ENCODE results near the gene ECHDC1.
A peak's percentile ranks its signal among the peaks of the same experiment; 100 is the strongest.
"Not testable (repeated sequence)": the region's sequence is repeated elsewhere in the genome, so short reads cannot be mapped to it uniquely, and the experiment has no call there.

The ECHDC1 gene

GRCh38 chr6:127342946-127343808 lies at the start of gene ECHDC1:
Gene ECHDC1 (minus strand): TSS chr6:127343609. CDS start chr6:127331028, 12,581 bp downstream.
- Histone ChIP-seq H3K27me3 (ENCODE audit: control insufficient read depth, insufficient read depth, low read length) (no peaks in the 10 kb centered on the region), H3K4me1 (ENCODE audit: control insufficient read depth, insufficient read depth, low read length) (no peaks in the 10 kb centered on the region), H3K9me3 (ENCODE audit: control insufficient read depth, insufficient read depth, low read length) (no peaks in the 10 kb centered on the region), H3K4me3 (ENCODE audit: low read length) (peak within 1 kb of the TSS; percentile 67; the same call in 1 of the 2 replicates), H3K27ac (ENCODE audit: low read length) (no peak within 1 kb of the TSS), H3K36me3 (ENCODE audit: control insufficient read depth, insufficient read depth, low read length) (no peaks in the 10 kb centered on the region)
- DNase-seq (ENCODE audit: low read depth, low spot score) = no peak
- no CpG with 5 or more reads among the region's 75 CpGs for WGBS (ENCODE audit: insufficient coverage, insufficient read length)

GRCh38 chr6:127392301-127392700 lies 48.9 kb upstream of the ECHDC1 start:
- Histone ChIP-seq H3K27me3 (ENCODE audit: control insufficient read depth, insufficient read depth, low read length) (no peaks in the 10 kb centered on the region), H3K36me3 (ENCODE audit: control insufficient read depth, insufficient read depth, low read length) (no peaks in the 10 kb centered on the region), H3K4me3 (ENCODE audit: low read length) (no peak overlapping the region), H3K4me1 (ENCODE audit: control insufficient read depth, insufficient read depth, low read length) (no peaks in the 10 kb centered on the region), H3K27ac (ENCODE audit: low read length) (no peak overlapping the region), H3K9me3 (ENCODE audit: control insufficient read depth, insufficient read depth, low read length) (no peaks in the 10 kb centered on the region)
- no CpG with 5 or more reads among the region's 1 CpG for WGBS (ENCODE audit: insufficient coverage, insufficient read length)
- DNase-seq (ENCODE audit: low read depth, low spot score) = no peak

- DNase-seq (ENCODE audit: low read depth, low spot score) = no peak
- H3K4me3 ChIP-seq (ENCODE audit: low read length) = no peak overlapping the region
- H3K4me1 ChIP-seq (ENCODE audit: control insufficient read depth, insufficient read depth, low read length) = no peaks in the 10 kb centered on the region
- H3K27me3 ChIP-seq (ENCODE audit: control insufficient read depth, insufficient read depth, low read length) = no peaks in the 10 kb centered on the region
- WGBS (ENCODE audit: insufficient coverage, insufficient read length) = no CpG with 5 or more reads among the region's 5 CpGs
- no peaks in the 10 kb centered on the region for H3K9me3 ChIP-seq (ENCODE audit: control insufficient read depth, insufficient read depth, low read length)
- H3K36me3 ChIP-seq (ENCODE audit: control insufficient read depth, insufficient read depth, low read length) = no peaks in the 10 kb centered on the region
- no peak overlapping the region for H3K27ac ChIP-seq (ENCODE audit: low read length)
These were observed 47.9 kb upstream of the ECHDC1 start for GRCh38 chr6:127391094-127391953.

GRCh38 chr6:127389706-127390105 lies 46.3 kb upstream of the ECHDC1 start:
- no peaks in the 10 kb centered on the region for H3K9me3 ChIP-seq (ENCODE audit: control insufficient read depth, insufficient read depth, low read length)
- no peak overlapping the region for H3K4me3 ChIP-seq (ENCODE audit: low read length)
- no CpG with 5 or more reads among the region's 3 CpGs for WGBS (ENCODE audit: insufficient coverage, insufficient read length)

GRCh38 chr6:127385668-127386430 lies 42.4 kb upstream of the ECHDC1 start:
- no peak for DNase-seq (ENCODE audit: low read depth, low spot score)
- Histone ChIP-seq H3K27me3 (ENCODE audit: control insufficient read depth, insufficient read depth, low read length) (no peaks in the 10 kb centered on the region), H3K36me3 (ENCODE audit: control insufficient read depth, insufficient read depth, low read length) (no peaks in the 10 kb centered on the region), H3K27ac (ENCODE audit: low read length) (no peak overlapping the region), H3K4me1 (ENCODE audit: control insufficient read depth, insufficient read depth, low read length) (no peaks in the 10 kb centered on the region), H3K4me3 (ENCODE audit: low read length) (no peak overlapping the region), H3K9me3 (ENCODE audit: control insufficient read depth, insufficient read depth, low read length) (no peaks in the 10 kb centered on the region)
- WGBS (ENCODE audit: insufficient coverage, insufficient read length) = no CpG with 5 or more reads among the region's 3 CpGs

More at GRCh38 chr6:127389706-127390105, 46.3 kb upstream of the ECHDC1 start:
- no peak for DNase-seq (ENCODE audit: low read depth, low spot score)
- Histone ChIP-seq H3K4me1 (ENCODE audit: control insufficient read depth, insufficient read depth, low read length) (no peaks in the 10 kb centered on the region), H3K36me3 (ENCODE audit: control insufficient read depth, insufficient read depth, low read length) (no peaks in the 10 kb centered on the region), H3K27me3 (ENCODE audit: control insufficient read depth, insufficient read depth, low read length) (no peaks in the 10 kb centered on the region), H3K27ac (ENCODE audit: low read length) (no peak overlapping the region)

GRCh38 chr6:127384848-127385247 lies 41.4 kb upstream of the ECHDC1 start:
- H3K4me1 ChIP-seq (ENCODE audit: control insufficient read depth, insufficient read depth, low read length); H3K36me3 ChIP-seq (ENCODE audit: control insufficient read depth, insufficient read depth, low read length); H3K27me3 ChIP-seq (ENCODE audit: control insufficient read depth, insufficient read depth, low read length); DNase-seq (ENCODE audit: low read depth, low spot score); H3K9me3 ChIP-seq (ENCODE audit: control insufficient read depth, insufficient read depth, low read length); H3K27ac ChIP-seq (ENCODE audit: low read length); H3K4me3 ChIP-seq (ENCODE audit: low read length): not testable (repeated sequence)
- no CpG with 5 or more reads among the region's 5 CpGs for WGBS (ENCODE audit: insufficient coverage, insufficient read length)

GRCh38 chr6:127383988-127384387 lies 40.6 kb upstream of the ECHDC1 start:
- DNase-seq (ENCODE audit: low read depth, low spot score) = no peak
- H3K27ac ChIP-seq (ENCODE audit: low read length) = no peak overlapping the region
- WGBS (ENCODE audit: insufficient coverage, insufficient read length) = no CpG with 5 or more reads among the region's 1 CpG
- no peaks in the 10 kb centered on the region for H3K4me1 ChIP-seq (ENCODE audit: control insufficient read depth, insufficient read depth, low read length)
- no peak overlapping the region for H3K4me3 ChIP-seq (ENCODE audit: low read length)
- H3K27me3 ChIP-seq (ENCODE audit: control insufficient read depth, insufficient read depth, low read length) = no peaks in the 10 kb centered on the region
- H3K36me3 ChIP-seq (ENCODE audit: control insufficient read depth, insufficient read depth, low read length) = no peaks in the 10 kb centered on the region
- no peaks in the 10 kb centered on the region for H3K9me3 ChIP-seq (ENCODE audit: control insufficient read depth, insufficient read depth, low read length)

GRCh38 chr6:127382413-127382812 lies 39.0 kb upstream of the ECHDC1 start:
- H3K9me3 ChIP-seq (ENCODE audit: control insufficient read depth, insufficient read depth, low read length) = no peaks in the 10 kb centered on the region
- no peaks in the 10 kb centered on the region for H3K27me3 ChIP-seq (ENCODE audit: control insufficient read depth, insufficient read depth, low read length)
- no peak overlapping the region for H3K4me3 ChIP-seq (ENCODE audit: low read length)
- DNase-seq (ENCODE audit: low read depth, low spot score) = no peak
- WGBS (ENCODE audit: insufficient coverage, insufficient read length) = no CpG with 5 or more reads among the region's 3 CpGs
- H3K27ac ChIP-seq (ENCODE audit: low read length) = no peak overlapping the region
- H3K36me3 ChIP-seq (ENCODE audit: control insufficient read depth, insufficient read depth, low read length) = no peaks in the 10 kb centered on the region
- H3K4me1 ChIP-seq (ENCODE audit: control insufficient read depth, insufficient read depth, low read length) = no peaks in the 10 kb centered on the region

- H3K27ac ChIP-seq (ENCODE audit: low read length) = no peak overlapping the region
- no peaks in the 10 kb centered on the region for H3K27me3 ChIP-seq (ENCODE audit: control insufficient read depth, insufficient read depth, low read length)
- no peak for DNase-seq (ENCODE audit: low read depth, low spot score)
- WGBS (ENCODE audit: insufficient coverage, insufficient read length) = no CpG with 5 or more reads among the region's 3 CpGs
- no peak overlapping the region for H3K4me3 ChIP-seq (ENCODE audit: low read length)
- H3K4me1 ChIP-seq (ENCODE audit: control insufficient read depth, insufficient read depth, low read length) = no peaks in the 10 kb centered on the region
- no peaks in the 10 kb centered on the region for H3K9me3 ChIP-seq (ENCODE audit: control insufficient read depth, insufficient read depth, low read length)
- H3K36me3 ChIP-seq (ENCODE audit: control insufficient read depth, insufficient read depth, low read length) = no peaks in the 10 kb centered on the region
These were observed 38.0 kb upstream of the ECHDC1 start for GRCh38 chr6:127381384-127381783.

- no CpG with 5 or more reads among the region's 2 CpGs for WGBS (ENCODE audit: insufficient coverage, insufficient read length)
- Histone ChIP-seq H3K4me3 (ENCODE audit: low read length) (no peak overlapping the region), H3K27ac (ENCODE audit: low read length) (no peak overlapping the region), H3K4me1 (ENCODE audit: control insufficient read depth, insufficient read depth, low read length) (no peaks in the 10 kb centered on the region), H3K36me3 (ENCODE audit: control insufficient read depth, insufficient read depth, low read length) (no peaks in the 10 kb centered on the region), H3K9me3 (ENCODE audit: control insufficient read depth, insufficient read depth, low read length) (no peaks in the 10 kb centered on the region), H3K27me3 (ENCODE audit: control insufficient read depth, insufficient read depth, low read length) (no peaks in the 10 kb centered on the region)
- no peak for DNase-seq (ENCODE audit: low read depth, low spot score)
These were observed 33.3 kb upstream of the ECHDC1 start for GRCh38 chr6:127376685-127377084.

Measured in iPS DF 6.9 (cell line).